DND-41 (cell line): ENCODE results near the gene CLCNKB.

Experiments used
- ATAC-seq: fragments of 200-7000 bp; cut with Tn5 transposase; 3 replicates; pipeline ENCODE4 v1.9.1; 2021; ENCODE audit warnings: low read depth; ENCODE audit not compliant: insufficient read depth
- DNase-seq: peaks from one replicate; pipeline ENCODE4 v3.0.0-alpha.2; 2020
- H2AFZ ChIP-seq: 2 replicates; pipeline ENCODE4 v1.6.0; 2012; ENCODE audit warnings: low read depth, low read length
- H3K27ac ChIP-seq: 2 replicates; pipeline ENCODE4 v1.5.1; 2012; ENCODE audit warnings: low read length, inconsistent platforms
- H3K27me3 ChIP-seq: fragments of 200-600 bp; sonication (generic); 2 replicates; pipeline ENCODE4 v1.6.0; 2012; ENCODE audit warnings: low read length, mild to moderate bottlenecking, inconsistent platforms; ENCODE audit not compliant: insufficient read depth, poor library complexity
- H3K36me3 ChIP-seq: 2 replicates; pipeline ENCODE4 v1.5.1; 2012; ENCODE audit warnings: low read length, inconsistent platforms; ENCODE audit not compliant: insufficient read depth
- H3K4me1 ChIP-seq: 2 replicates; pipeline ENCODE4 v1.5.1; 2012; ENCODE audit warnings: mild to moderate bottlenecking, low read length; ENCODE audit not compliant: insufficient read depth
- H3K4me2 ChIP-seq: 2 replicates; pipeline ENCODE4 v1.6.0; 2012; ENCODE audit warnings: mild to moderate bottlenecking, moderate library complexity, low read length, inconsistent platforms; ENCODE audit not compliant: insufficient read depth
- H3K4me3 ChIP-seq, 2 experiments: fragments of 200-600 bp in 1 of 2; shearing (Covaris generic) in 1 of 2; 2 replicates each; pipeline ENCODE4 v1.5.1; 2012 to 2016; ENCODE audit warnings: inconsistent platforms in 2 of 2, low read length in 2 of 2, mild to moderate bottlenecking in 2 of 2, low read depth in 1 of 2, moderate library complexity in 1 of 2
- H3K79me2 ChIP-seq: 2 replicates; pipeline ENCODE4 v1.6.0; 2012; ENCODE audit warnings: low read length, inconsistent platforms; ENCODE audit not compliant: insufficient read depth
- H3K9ac ChIP-seq: 2 replicates; pipeline ENCODE4 v1.6.0; 2012; ENCODE audit warnings: low read depth, mild to moderate bottlenecking, inconsistent platforms, low read length, moderate library complexity
- H3K9me3 ChIP-seq: 2 replicates; pipeline ENCODE4 v1.5.1; 2012; ENCODE audit warnings: low read length, moderate library complexity, mild to moderate bottlenecking, inconsistent platforms; ENCODE audit not compliant: insufficient read depth, severe bottlenecking
- H4K20me1 ChIP-seq: 2 replicates; pipeline ENCODE4 v1.6.0; 2012; ENCODE audit warnings: low read length; ENCODE audit not compliant: insufficient read depth
- EZH2 ChIP-seq: IDR thresholded peaks from 3 replicates; pipeline ENCODE4 v1.6.1; 2012; ENCODE audit warnings: borderline replicate concordance, low read depth, mild to moderate bottlenecking, moderate library complexity, low read length, inconsistent platforms; ENCODE audit not compliant: severe bottlenecking
- TF ChIP-seq, protein P1 (sequence below): IDR thresholded peaks from 2 replicates; pipeline ENCODE4 v1.5.1; 2012; ENCODE audit warnings: borderline replicate concordance, low read length, moderate library complexity, mild to moderate bottlenecking; ENCODE audit not compliant: poor library complexity, severe bottlenecking; ENCODE audit errors: extremely low read depth

CLCNKB gene

DNA sequence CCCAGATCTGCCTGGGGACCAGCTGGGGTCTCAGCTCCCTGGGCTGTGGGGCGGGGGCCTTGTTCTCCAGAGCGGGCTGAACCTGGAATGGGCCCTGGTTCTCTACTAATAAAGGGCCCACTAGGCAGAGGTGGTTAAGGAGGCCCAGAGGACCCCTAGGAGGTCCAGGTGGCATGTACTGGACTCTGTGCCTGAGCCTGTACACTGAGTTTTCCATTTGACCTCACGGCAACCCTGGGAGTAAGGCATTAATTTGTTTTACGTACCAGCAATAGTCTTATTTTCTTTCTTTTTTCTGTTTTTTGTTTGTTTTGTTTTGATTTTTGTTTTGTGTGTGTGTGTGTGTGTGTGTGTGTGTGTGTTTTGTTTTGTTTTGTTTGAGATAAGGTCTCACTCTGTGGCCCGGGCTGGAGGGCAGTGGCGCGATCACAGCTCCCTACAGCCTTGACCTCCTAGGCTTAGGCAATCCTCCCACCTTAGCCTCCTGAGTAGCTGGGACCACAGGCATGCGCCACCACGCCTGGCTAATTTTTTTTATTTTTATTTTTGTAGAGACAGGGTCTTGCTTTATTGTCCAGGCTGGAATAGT lies 49.4 kb downstream of the CLCNKB start:
- H3K79me2 ChIP-seq, result no peaks in the 10 kb centered on the region
- ATAC-seq, result no peak
- H3K4me3 ChIP-seq, result no peak overlapping the region
- H3K4me2 ChIP-seq, result no peak overlapping the region
- no peaks in the 10 kb centered on the region for H3K4me1 ChIP-seq
- no peak overlapping the region for H2AFZ ChIP-seq
- TF ChIP-seq, protein P1, sequence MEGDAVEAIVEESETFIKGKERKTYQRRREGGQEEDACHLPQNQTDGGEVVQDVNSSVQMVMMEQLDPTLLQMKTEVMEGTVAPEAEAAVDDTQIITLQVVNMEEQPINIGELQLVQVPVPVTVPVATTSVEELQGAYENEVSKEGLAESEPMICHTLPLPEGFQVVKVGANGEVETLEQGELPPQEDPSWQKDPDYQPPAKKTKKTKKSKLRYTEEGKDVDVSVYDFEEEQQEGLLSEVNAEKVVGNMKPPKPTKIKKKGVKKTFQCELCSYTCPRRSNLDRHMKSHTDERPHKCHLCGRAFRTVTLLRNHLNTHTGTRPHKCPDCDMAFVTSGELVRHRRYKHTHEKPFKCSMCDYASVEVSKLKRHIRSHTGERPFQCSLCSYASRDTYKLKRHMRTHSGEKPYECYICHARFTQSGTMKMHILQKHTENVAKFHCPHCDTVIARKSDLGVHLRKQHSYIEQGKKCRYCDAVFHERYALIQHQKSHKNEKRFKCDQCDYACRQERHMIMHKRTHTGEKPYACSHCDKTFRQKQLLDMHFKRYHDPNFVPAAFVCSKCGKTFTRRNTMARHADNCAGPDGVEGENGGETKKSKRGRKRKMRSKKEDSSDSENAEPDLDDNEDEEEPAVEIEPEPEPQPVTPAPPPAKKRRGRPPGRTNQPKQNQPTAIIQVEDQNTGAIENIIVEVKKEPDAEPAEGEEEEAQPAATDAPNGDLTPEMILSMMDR, result no peak
- TF ChIP-seq EZH2, result no peak
- DNase-seq, result no peak
- no peaks in the 10 kb centered on the region for H3K36me3 ChIP-seq
- no peak overlapping the region for H3K9ac ChIP-seq
- no peaks in the 10 kb centered on the region for H3K27me3 ChIP-seq
- no peak overlapping the region for H3K27ac ChIP-seq
- H4K20me1 ChIP-seq, result peaks cover 8% of the 10 kb centered on the region; the same call in 1 of the 2 replicates
- H3K9me3 ChIP-seq, result no peaks in the 10 kb centered on the region

DNA sequence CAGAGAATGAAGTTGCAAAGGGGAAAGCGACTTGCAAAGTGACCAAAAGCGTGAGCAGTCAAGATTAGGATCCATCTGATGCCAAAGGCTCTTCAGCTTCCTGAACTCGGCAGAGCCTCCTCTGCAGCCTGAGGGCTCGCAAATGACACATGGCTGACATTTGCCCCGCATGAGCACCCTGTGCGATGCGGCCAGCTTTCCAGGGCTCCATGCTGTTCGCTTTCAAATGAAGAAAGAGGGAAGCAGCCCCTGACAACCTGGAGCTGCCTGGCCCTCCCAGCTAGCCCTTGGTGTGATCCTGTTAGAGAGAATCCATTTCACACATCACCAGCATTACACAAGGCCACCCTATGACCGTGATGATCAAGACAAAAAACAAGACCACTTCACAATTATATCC lies 50.0 kb downstream of the CLCNKB start:
- Histone ChIP-seq H3K79me2 (no peaks in the 10 kb centered on the region), H4K20me1 (peaks cover 8% of the 10 kb centered on the region; the same call in 1 of the 2 replicates), H3K9ac (no peak overlapping the region), H3K27ac (no peak overlapping the region), H3K4me1 (no peaks in the 10 kb centered on the region), H3K4me2 (no peak overlapping the region), H2AFZ (no peak overlapping the region), H3K9me3 (no peaks in the 10 kb centered on the region), H3K27me3 (no peaks in the 10 kb centered on the region), H3K36me3 (no peaks in the 10 kb centered on the region), H3K4me3 (no peak overlapping the region)
- no peak for ATAC-seq
- DNase-seq, result no peak
- no peak for TF ChIP-seq EZH2
- TF ChIP-seq, protein P1, result no peak

DNA sequence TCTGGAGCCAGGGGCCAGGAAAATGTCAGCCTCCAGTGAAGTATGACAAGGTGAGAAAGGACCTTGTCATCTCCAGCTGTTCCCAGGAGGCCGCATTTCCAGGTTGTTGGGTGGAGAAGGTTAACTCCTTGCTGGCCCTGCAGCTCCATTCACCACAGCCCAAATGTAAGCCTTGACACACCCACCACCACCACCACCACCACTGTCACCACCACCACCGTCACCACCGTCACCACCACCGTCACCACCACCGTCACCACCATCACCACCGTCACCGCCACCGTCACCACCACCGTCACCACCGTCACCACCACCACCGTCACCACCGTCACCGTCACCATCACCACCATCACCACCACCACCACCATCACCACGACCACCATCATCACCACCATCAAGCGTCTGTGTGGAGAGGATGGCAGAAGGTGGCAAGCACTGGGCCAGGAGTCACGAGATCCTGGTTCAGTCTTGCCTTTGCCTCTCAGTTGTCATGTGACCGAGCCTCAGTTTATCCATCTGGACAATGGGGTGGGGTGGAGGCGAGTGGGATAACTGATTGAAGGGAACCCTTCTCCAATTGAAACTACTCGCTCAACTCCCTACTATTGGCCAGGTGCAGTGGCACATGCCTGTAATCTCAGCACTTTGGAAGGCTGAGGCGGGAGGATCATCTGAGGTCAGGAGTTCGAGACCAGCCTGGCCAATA lies 51.0 kb downstream of the CLCNKB start:
- H3K79me2 ChIP-seq, result no peaks in the 10 kb centered on the region
- no peaks in the 10 kb centered on the region for H3K9me3 ChIP-seq
- TF ChIP-seq EZH2, result no peak
- TF ChIP-seq, protein P1, result no peak
- H4K20me1 ChIP-seq, result peaks cover 8% of the 10 kb centered on the region; the same call in 1 of the 2 replicates
- no peak overlapping the region for H3K4me2 ChIP-seq
- H3K4me3 ChIP-seq, result no peak overlapping the region
- ATAC-seq, result no peak
- no peak overlapping the region for H3K9ac ChIP-seq
- H3K27me3 ChIP-seq, result no peaks in the 10 kb centered on the region
- no peak overlapping the region for H2AFZ ChIP-seq
- DNase-seq, result no peak
- no peak overlapping the region for H3K27ac ChIP-seq
- no peaks in the 10 kb centered on the region for H3K36me3 ChIP-seq
- no peaks in the 10 kb centered on the region for H3K4me1 ChIP-seq
